Sigmoid colon (tissue), 7 donors: Measurements from ENCODE around the gene KLRG1. TPM values are rescaled to one million over a fixed set of nuclear protein-coding genes. Genes with fewer than 3 reads are reported as not detected.

ENCODE experiments used
- DNase-seq: peaks from one replicate; pipeline ENCODE4 v3.0.0-alpha.2; 2019
- H3K27ac ChIP-seq, 4 donors: fragments of 200-600 bp; sonication (generic); one replicate each; pipeline ENCODE4 v1.5.1; 2016 to 2019; ENCODE audit warnings: mild to moderate bottlenecking in 1 of 4
- H3K27me3 ChIP-seq, 3 donors: fragments of 200-600 bp; sonication (generic); one replicate each; pipeline ENCODE4 v1.5.1; 2019; ENCODE audit warnings: mild to moderate bottlenecking in 1 of 3
- H3K36me3 ChIP-seq, 4 donors: fragments of 200-600 bp; sonication (generic); one replicate each; pipeline ENCODE4 v1.5.1; 2016 to 2019
- H3K4me1 ChIP-seq, 4 donors: fragments of 200-600 bp; sonication (generic); one replicate each; pipeline ENCODE4 v1.5.1; 2017 to 2019
- H3K4me3 ChIP-seq, 4 donors: fragments of 200-600 bp; sonication (generic); one replicate each; pipeline ENCODE4 v1.5.1; 2017 to 2019; ENCODE audit warnings: mild to moderate bottlenecking in 2 of 4, moderate library complexity in 1 of 4
- H3K9me3 ChIP-seq, 4 donors: fragments of 200-600 bp in 3 of 4; sonication (generic) in 3 of 4; one replicate each; pipeline versions ENCODE4 v1.5.1 to v1.6.1; 2013 to 2019
- CTCF ChIP-seq, 4 experiments: fragments of 450-650 bp in 3 of 4; fragments of 200-600 bp in 1 of 4; IDR thresholded peaks; one replicate each; pipeline ENCODE4 v1.5.1; 2016 to 2019; ENCODE audit warnings: antibody characterized with exemption in 4 of 4, mild to moderate bottlenecking in 3 of 4, moderate library complexity in 2 of 4
- EP300 ChIP-seq, 4 donors: sonication (generic); formaldehyde crosslinking; IDR thresholded peaks; one replicate each; pipeline ENCODE4 v1.6.1; 2017; ENCODE audit warnings: antibody characterized with exemption in 4 of 4
- POLR2A ChIP-seq, 2 donors: fragments of 450-650 bp; IDR thresholded peaks; one replicate each; pipeline ENCODE4 v1.6.1; 2016; ENCODE audit warnings: antibody characterized with exemption in 2 of 2, mild to moderate bottlenecking in 2 of 2, moderate library complexity in 2 of 2
- POLR2AphosphoS5 ChIP-seq, 4 donors: sonication (generic); formaldehyde crosslinking; IDR thresholded peaks; one replicate each; pipeline ENCODE4 v1.6.1; 2017; ENCODE audit warnings: antibody characterized with exemption in 4 of 4
- WGBS, 2 donors: extraction: QIAGEN DNeasy Blood & Tissue Kit; methylation state at CpG; one replicate each; pipeline ENCODE4 v1.1.7; 2013; 5-methylcytosine and 5-hydroxymethylcytosine counted together
- intact Hi-C: fragments of 100-400 bp; cut with DNase I; formaldehyde crosslinking; loops from one replicate; pipeline ENCODE4 v1.15.1; 2023
- polyA plus RNA-seq, 3 donors: library from polyadenylated mRNA; stranded (reverse); fragments of 200-250 nt; gene quantifications; one replicate each; pipeline ENCODE4 v1.2.3, GENCODE V29; 2013
- total RNA-seq, 4 donors: library from RNA; depleted of rRNA; stranded (reverse); fragments of >200 nt; gene quantifications; one replicate each; pipeline ENCODE4 v1.1.0, GENCODE V29; 2016
- donor health status: healthy with polysubstance abuse.
- donor health status: Bipolar disorder and iron deficiency.
- donor health status: healthy.

Gene KLRG1
- total and polyA plus RNA-seq, 7 donors = 1.2 to 4.3 (median 3.5) TPM; not detected in 2

GRCh38 chr12:8950702-8951478 lies 38.5 kb upstream of the KLRG1 start:
- Histone ChIP-seq H3K4me3 (peak overlapping the region; percentile 67 to 90 (median 82)), H3K4me1 (peaks cover 0 to 31% (median 21%) of the 10 kb centered on the region in 4 donors), H3K27me3 (no peaks in the 10 kb centered on the region), H3K36me3 (peaks cover 0 to 8% (median 0%) of the 10 kb centered on the region in 4 donors), H3K27ac (peak overlapping the region; percentile 94 to 99 (median 96)), H3K9me3 (no peaks in the 10 kb centered on the region)
- TF ChIP-seq EP300 (IDR thresholded peaks at IDR 0.05) (no peak), POLR2A (IDR thresholded peaks at IDR 0.05) (no peak), CTCF (IDR thresholded peaks at IDR 0.05) (peak in 1 of 4 experiments; percentile 15), POLR2AphosphoS5 (IDR thresholded peaks at IDR 0.05) (no peak)
- no peak for DNase-seq
- intact Hi-C loops = loop anchor here (2.0 to 10.0 kb wide), 3 partner anchors 36 to 706 kb away; partner anchors contain the start of gene PHC1
- WGBS, 2 donors = 14 to 19% methylated on average over 9 of the region's 9 CpGs

- 76 to 86% methylated on average over 1 of the region's 1 CpG for WGBS, 2 donors
- Histone ChIP-seq H3K9me3 (no peaks in the 10 kb centered on the region), H3K4me3 (no peak overlapping the region), H3K27me3 (no peaks in the 10 kb centered on the region), H3K27ac (no peak overlapping the region), H3K4me1 (peaks cover 0 to 31% (median 21%) of the 10 kb centered on the region in 4 donors), H3K36me3 (no peaks in the 10 kb centered on the region)
- TF ChIP-seq POLR2A (IDR thresholded peaks at IDR 0.05) (no peak), POLR2AphosphoS5 (IDR thresholded peaks at IDR 0.05) (no peak)
- intact Hi-C loops = loop anchor here (2.0 to 10.0 kb wide), 3 partner anchors 37 to 707 kb away; partner anchors contain the start of gene PHC1
- DNase-seq = no peak
Measured at GRCh38 chr12:8951744-8952143, 37.6 kb upstream of the KLRG1 start.

GRCh38 chr12:8953773-8954402 lies 35.5 kb upstream of the KLRG1 start:
- no peaks in the 10 kb centered on the region for H3K27me3 ChIP-seq
- no peaks in the 10 kb centered on the region for H3K36me3 ChIP-seq
- no peak for DNase-seq
- TF ChIP-seq POLR2A (IDR thresholded peaks at IDR 0.05) (no peak), CTCF (IDR thresholded peaks at IDR 0.05) (no peak), POLR2AphosphoS5 (IDR thresholded peaks at IDR 0.05) (no peak), EP300 (IDR thresholded peaks at IDR 0.05) (no peak)
- no peak overlapping the region for H3K27ac ChIP-seq
- 83 to 92% methylated on average over 8 of the region's 8 CpGs for WGBS, 2 donors
- H3K4me1 ChIP-seq = peaks cover 0 to 11% (median 5%) of the 10 kb centered on the region in 4 donors
- no peaks in the 10 kb centered on the region for H3K9me3 ChIP-seq
- H3K4me3 ChIP-seq = no peak overlapping the region
- intact Hi-C loops = loop anchor here (10.0 kb wide), 1 partner anchor 709 kb away; no protein-coding TSS in a partner anchor

GRCh38 chr12:8956073-8956472 lies 33.3 kb upstream of the KLRG1 start:
- peaks cover 0 to 3% (median 2%) of the 10 kb centered on the region in 4 donors for H3K4me1 ChIP-seq
- intact Hi-C loops = loop anchor here (10.0 kb wide), 1 partner anchor 711 kb away; no protein-coding TSS in a partner anchor
- no peaks in the 10 kb centered on the region for H3K27me3 ChIP-seq
- H3K9me3 ChIP-seq = no peaks in the 10 kb centered on the region
- TF ChIP-seq EP300 (IDR thresholded peaks at IDR 0.05) = no peak
- no peak for TF ChIP-seq CTCF (IDR thresholded peaks at IDR 0.05)
- TF ChIP-seq POLR2AphosphoS5 (IDR thresholded peaks at IDR 0.05) = no peak
- no peak for TF ChIP-seq POLR2A (IDR thresholded peaks at IDR 0.05)
- no peak for DNase-seq
- H3K27ac ChIP-seq = no peak overlapping the region
- no peaks in the 10 kb centered on the region for H3K36me3 ChIP-seq
- no peak overlapping the region for H3K4me3 ChIP-seq
- 96 to 97% methylated on average over 15 of the region's 15 CpGs for WGBS, 2 donors

GRCh38 chr12:8956772-8957171 lies 32.6 kb upstream of the KLRG1 start:
- intact Hi-C loops = loop anchor here (10.0 kb wide), 1 partner anchor 712 kb away; no protein-coding TSS in a partner anchor
- Histone ChIP-seq H3K27me3 (no peaks in the 10 kb centered on the region), H3K27ac (no peak overlapping the region), H3K4me3 (no peak overlapping the region), H3K4me1 (no peaks in the 10 kb centered on the region), H3K9me3 (no peaks in the 10 kb centered on the region), H3K36me3 (no peaks in the 10 kb centered on the region)
- no peak for DNase-seq
- 87 to 89% methylated on average over 7 of the region's 7 CpGs for WGBS, 2 donors
- TF ChIP-seq EP300 (IDR thresholded peaks at IDR 0.05) = no peak
